Measurements from ENCODE around the gene FSTL3. TPM values are rescaled to one million over a fixed set of nuclear protein-coding genes. Genes with fewer than 3 reads are reported as not detected.

The FSTL3 gene
- total and polyA plus RNA-seq, 10 of the 15 experiments (the other 5 are each of a cell fraction or from before 2014, with no cell fraction given), result 0.42 to 13.5 (median 3.6) TPM

GRCh38 chr19:629961-630714 lies 46.1 kb upstream of the FSTL3 start:
- no peak overlapping the region for H3K4me3 ChIP-seq
- H3K9me3 ChIP-seq (replicated peaks; ENCODE audit: control insufficient read depth, insufficient read depth, low read length), result no peaks in the 10 kb centered on the region
- H3K36me3 ChIP-seq (ENCODE audit: control insufficient read depth in 2 of 2, insufficient read depth in 2 of 2, low read length in 1 of 2), result no peaks in the 10 kb centered on the region; a peak in 2 of 4 replicates
- no peaks in the 10 kb centered on the region for H3K27me3 ChIP-seq (replicated peaks in 1 of 2; ENCODE audit: control insufficient read depth in 2 of 2, insufficient read depth in 2 of 2, low read length in 1 of 2)
- H3K79me2 ChIP-seq (ENCODE audit: control insufficient read depth, insufficient read depth, low read length), result peaks cover 16% of the 10 kb centered on the region
- no peak for DNase-seq (ENCODE audit: low read depth, low spot score)
- H3K9ac ChIP-seq (ENCODE audit: control insufficient read depth, insufficient read depth, low read length), result no peak overlapping the region
- no peak overlapping the region for H3K4me2 ChIP-seq (ENCODE audit: control insufficient read depth, insufficient read depth)
- intact Hi-C loops (cut with micrococcal nuclease; ENCODE audit: unreplicated experiment), result loop anchor here (5.0 kb wide), 1 partner anchor 58 kb away; the partner anchor contains the start of gene BSG
- no peak overlapping the region for H3K27ac ChIP-seq (ENCODE audit: control insufficient read depth, insufficient read depth)
- ChIA-PET CTCF (no interaction called here), SMC1A (ENCODE audit: uncharacterized antibody, unreplicated experiment) (no interaction called here), RAD21 (ENCODE audit: unreplicated experiment) (no interaction called here), POLR2A (no interaction called here)
- no peak overlapping the region for H2AFZ ChIP-seq (ENCODE audit: control insufficient read depth, low read depth, low read length)
- 97% methylated on average over 27 of the region's 30 CpGs for WGBS (ENCODE audit: insufficient coverage, insufficient replicate concordance, low lambda C conversion rate, missing lambda C conversion rate)
- in situ Hi-C loops (cut with MboI), result no loop called here
- BruUV-seq (replicated peaks), result no TSS peak
- FAIRE-seq, result no peak
- H3K4me1 ChIP-seq (ENCODE audit: control insufficient read depth, insufficient read depth, low read length), result peaks cover 12% of the 10 kb centered on the region
- no peaks in the 10 kb centered on the region for H4K20me1 ChIP-seq (ENCODE audit: control insufficient read depth, insufficient read depth)
- ATAC-seq, result no peak
- TF ChIP-seq PRDM15 (CRISPR knock-in tag; IDR thresholded peaks at IDR 0.05), result no peak
- no peak for TF ChIP-seq BHLHE40 (IDR thresholded peaks at IDR 0.05; ENCODE audit: borderline replicate concordance in 1 of 2, low read depth in 2 of 2, low read length in 1 of 2)
- TF ChIP-seq ZBTB4 (CRISPR knock-in tag; IDR thresholded peaks at IDR 0.05), result no peak
- TF ChIP-seq PAX8 (IDR thresholded peaks at IDR 0.05), result no peak
- TF ChIP-seq CTCF (IDR thresholded peaks at IDR 0.05 in 2 of 3, conservative IDR thresholded peaks at IDR 0.05 in 1 of 3; ENCODE audit: control insufficient read depth in 2 of 3, extremely low read depth in 1 of 3, insufficient read depth in 1 of 3, low read depth in 3 of 3, low read length in 3 of 3), result no peak
- TF ChIP-seq ZBTB11 (CRISPR knock-in tag; IDR thresholded peaks at IDR 0.05), result no peak
- no peak for TF ChIP-seq ZBED1 (IDR thresholded peaks at IDR 0.05; ENCODE audit: borderline replicate concordance)
- TF ChIP-seq TCF3 (IDR thresholded peaks at IDR 0.05; ENCODE audit: borderline replicate concordance, insufficient read depth, low read depth, low read length), result no peak

Data from GM12878 (cell line).